ENCODE data around the gene SERTAD4.
"Not testable (repeated sequence)": the region's sequence is repeated elsewhere in the genome, so short reads cannot be mapped to it uniquely, and the experiment has no call there.

Gene SERTAD4

GRCh38 chr1:210262167-210262896, 29.7 kb downstream of the SERTAD4 start:
- peak; percentile 93 for DNase-seq

GRCh38 chr1:210262897-210263272, 30.3 kb downstream of the SERTAD4 start:
- no peak for DNase-seq

- DNase-seq: no peak
These were observed 31.4 kb downstream of the SERTAD4 start for GRCh38 chr1:210263963-210264362.

- DNase-seq: no peak
These were observed 32.1 kb downstream of the SERTAD4 start for GRCh38 chr1:210264496-210265380.

GRCh38 chr1:210265392-210265955, 32.9 kb downstream of the SERTAD4 start:
- DNase-seq: not testable (repeated sequence)

GRCh38 chr1:210269981-210270380, 37.4 kb downstream of the SERTAD4 start:
- DNase-seq: no peak

- DNase-seq: peak; percentile 72
These were observed 40.1 kb downstream of the SERTAD4 start for GRCh38 chr1:210272666-210273065.

GRCh38 chr1:210280221-210280620, 47.6 kb downstream of the SERTAD4 start:
- no peak for DNase-seq

- DNase-seq: no peak
These were observed 55.5 kb downstream of the SERTAD4 start for GRCh38 chr1:210288116-210288515.

- DNase-seq: no peak
These were observed 56.7 kb downstream of the SERTAD4 start for GRCh38 chr1:210289248-210289647.

GRCh38 chr1:210291081-210291764, 58.6 kb downstream of the SERTAD4 start:
- DNase-seq: peak; percentile 72

- peak; percentile 89 for DNase-seq
These were observed 59.2 kb downstream of the SERTAD4 start for GRCh38 chr1:210291786-210292230.

GRCh38 chr1:210292231-210292871, 59.8 kb downstream of the SERTAD4 start:
- DNase-seq: peak; percentile 92

GRCh38 chr1:210293171-210293607, 60.6 kb downstream of the SERTAD4 start:
- peak; percentile 93 for DNase-seq

- DNase-seq: peak; percentile 85
These were observed 62.6 kb downstream of the SERTAD4 start for GRCh38 chr1:210294999-210295745.

Measured in right hindlimb (tissue), 1 donor.